Activated CD4-positive, CD25-positive, alpha-beta regulatory T cell treated with anti-CD3 and anti-CD28 coated beads, Interleukin-2, amount 50 U/mL, for 16 hours (primary cell): ENCODE data around the gene MRPL2.

Experiments
- DNase-seq: peaks from one replicate; pipeline ENCODE4 v3.0.0-alpha.2; 2020; ENCODE audit warnings: low read depth, low spot score

Gene MRPL2

GRCh38 chr6:43021270-43022047 is 37.8 kb downstream of the MRPL2 start, which contains the start of gene RRP36:
RRP36 (plus strand) TSS chr6:43021623; CDS start chr6:43021655, 32 bp downstream.
- DNase-seq, result peak; percentile 47

GRCh38 chr6:43020847-43021246 is 38.4 kb downstream of the MRPL2 start:
- no peak for DNase-seq

- DNase-seq, result no peak
Measured at GRCh38 chr6:43020052-43020705, 39.1 kb downstream of the MRPL2 start.

- no peak for DNase-seq
Measured at GRCh38 chr6:43019152-43019551, 40.1 kb downstream of the MRPL2 start.

- no peak for DNase-seq
Measured at GRCh38 chr6:43016943-43017334, 42.3 kb downstream of the MRPL2 start.

GRCh38 chr6:43016176-43016942 is 42.9 kb downstream of the MRPL2 start:
- no peak for DNase-seq

GRCh38 chr6:43014434-43014909 is 44.8 kb downstream of the MRPL2 start:
- no peak for DNase-seq

GRCh38 chr6:43013843-43014433 is 45.3 kb downstream of the MRPL2 start, which contains the start of the genes KLHDC3 and MEA1:
KLHDC3 (plus strand) TSS chr6:43014249; CDS start chr6:43017193, 2,944 bp downstream.
MEA1 (minus strand) TSS chr6:43013946; CDS start chr6:43013813, 133 bp downstream.
- peak; percentile 96 for DNase-seq

- DNase-seq, result no peak
Measured at GRCh38 chr6:43013097-43013842, 46.0 kb downstream of the MRPL2 start.

- no peak for DNase-seq
Measured at GRCh38 chr6:43012364-43012763, 46.9 kb downstream of the MRPL2 start.

- DNase-seq, result no peak
Measured at GRCh38 chr6:43011207-43011606, 48.0 kb downstream of the MRPL2 start.

- no peak for DNase-seq
Measured at GRCh38 chr6:43009124-43009523, 50.1 kb downstream of the MRPL2 start.

GRCh38 chr6:43007126-43007525 is 52.1 kb downstream of the MRPL2 start:
- no peak for DNase-seq

- DNase-seq, result no peak
Measured at GRCh38 chr6:43006251-43006650, 53.0 kb downstream of the MRPL2 start.

GRCh38 chr6:43005844-43006243 is 53.4 kb downstream of the MRPL2 start:
- no peak for DNase-seq
